Measurements from ENCODE around the gene PPP1R1A. TPM values are rescaled to one million over a fixed set of nuclear protein-coding genes. Genes with fewer than 3 reads are reported as not detected.

Gene PPP1R1A
- total RNA-seq, 4 donors from 2014 or later, result 1.3 to 11.5 (median 5.2) TPM

DNA sequence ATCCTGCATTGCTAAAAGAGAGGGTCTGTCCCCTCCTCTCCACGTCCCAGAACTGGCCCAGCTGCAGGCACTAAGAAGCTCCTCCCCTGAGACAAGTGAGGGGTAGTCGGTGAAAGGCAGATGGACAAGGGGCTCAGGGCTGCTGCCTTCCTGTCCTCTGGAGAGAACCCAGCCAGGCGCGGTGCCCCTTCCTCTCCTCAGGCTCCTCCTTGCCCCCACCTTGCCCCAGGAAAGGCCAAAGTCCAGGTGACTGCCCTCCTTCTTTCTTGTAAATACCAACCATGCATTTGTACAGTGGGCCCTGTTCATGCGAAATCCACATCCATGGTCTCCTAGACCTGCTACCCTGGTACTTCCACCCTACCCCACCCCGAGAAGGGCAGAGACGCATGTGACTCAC, 9.7 kb downstream of the PPP1R1A start:
- intact Hi-C loops (cut with DNase I; ENCODE audit: low total_unique reads), result no loop called here
- TF ChIP-seq, protein P1, sequence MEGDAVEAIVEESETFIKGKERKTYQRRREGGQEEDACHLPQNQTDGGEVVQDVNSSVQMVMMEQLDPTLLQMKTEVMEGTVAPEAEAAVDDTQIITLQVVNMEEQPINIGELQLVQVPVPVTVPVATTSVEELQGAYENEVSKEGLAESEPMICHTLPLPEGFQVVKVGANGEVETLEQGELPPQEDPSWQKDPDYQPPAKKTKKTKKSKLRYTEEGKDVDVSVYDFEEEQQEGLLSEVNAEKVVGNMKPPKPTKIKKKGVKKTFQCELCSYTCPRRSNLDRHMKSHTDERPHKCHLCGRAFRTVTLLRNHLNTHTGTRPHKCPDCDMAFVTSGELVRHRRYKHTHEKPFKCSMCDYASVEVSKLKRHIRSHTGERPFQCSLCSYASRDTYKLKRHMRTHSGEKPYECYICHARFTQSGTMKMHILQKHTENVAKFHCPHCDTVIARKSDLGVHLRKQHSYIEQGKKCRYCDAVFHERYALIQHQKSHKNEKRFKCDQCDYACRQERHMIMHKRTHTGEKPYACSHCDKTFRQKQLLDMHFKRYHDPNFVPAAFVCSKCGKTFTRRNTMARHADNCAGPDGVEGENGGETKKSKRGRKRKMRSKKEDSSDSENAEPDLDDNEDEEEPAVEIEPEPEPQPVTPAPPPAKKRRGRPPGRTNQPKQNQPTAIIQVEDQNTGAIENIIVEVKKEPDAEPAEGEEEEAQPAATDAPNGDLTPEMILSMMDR (IDR thresholded peaks at IDR 0.05), result no peak
- H3K4me3 ChIP-seq (ENCODE audit: low read depth, poor library complexity, severe bottlenecking), result no peak overlapping the region
- no peak for DNase-seq (ENCODE audit: low spot score in 2 of 2)
- WGBS, 2 donors, result 87 to 91% methylated on average over 7 of the region's 7 CpGs

GRCh38 chr12:54572881-54573280, 15.6 kb downstream of the PPP1R1A start:
- no peak overlapping the region for H3K4me3 ChIP-seq (ENCODE audit: low read depth, poor library complexity, severe bottlenecking)
- WGBS, 2 donors, result 59 to 69% methylated on average over 5 of the region's 5 CpGs
- intact Hi-C loops (cut with DNase I; ENCODE audit: low total_unique reads), result no loop called here
- TF ChIP-seq, protein P1 (IDR thresholded peaks at IDR 0.05), result no peak
- no peak for TF ChIP-seq POLR2A (IDR thresholded peaks at IDR 0.05)
- no peak for DNase-seq (ENCODE audit: low spot score in 2 of 2)

- no peak for DNase-seq (ENCODE audit: low spot score in 2 of 2)
- no peak overlapping the region for H3K4me3 ChIP-seq (ENCODE audit: low read depth, poor library complexity, severe bottlenecking)
- WGBS, 2 donors, result 67 to 72% methylated on average over 10 of the region's 10 CpGs
- no peak for TF ChIP-seq POLR2A (IDR thresholded peaks at IDR 0.05)
- TF ChIP-seq, protein P1 (IDR thresholded peaks at IDR 0.05), result no peak
- intact Hi-C loops (cut with DNase I; ENCODE audit: low total_unique reads), result no loop called here
Observed at GRCh38 chr12:54571193-54572188, 17.0 kb downstream of the PPP1R1A start.

GRCh38 chr12:54569995-54570528, 18.4 kb downstream of the PPP1R1A start:
- no peak for DNase-seq (ENCODE audit: low spot score in 2 of 2)
- intact Hi-C loops (cut with DNase I; ENCODE audit: low total_unique reads), result no loop called here
- WGBS, 2 donors, result 94 to 98% methylated on average over 4 of the region's 4 CpGs
- no peak overlapping the region for H3K4me3 ChIP-seq (ENCODE audit: low read depth, poor library complexity, severe bottlenecking)
- TF ChIP-seq POLR2A (IDR thresholded peaks at IDR 0.05), result no peak
- TF ChIP-seq, protein P1 (IDR thresholded peaks at IDR 0.05), result no peak

DNA sequence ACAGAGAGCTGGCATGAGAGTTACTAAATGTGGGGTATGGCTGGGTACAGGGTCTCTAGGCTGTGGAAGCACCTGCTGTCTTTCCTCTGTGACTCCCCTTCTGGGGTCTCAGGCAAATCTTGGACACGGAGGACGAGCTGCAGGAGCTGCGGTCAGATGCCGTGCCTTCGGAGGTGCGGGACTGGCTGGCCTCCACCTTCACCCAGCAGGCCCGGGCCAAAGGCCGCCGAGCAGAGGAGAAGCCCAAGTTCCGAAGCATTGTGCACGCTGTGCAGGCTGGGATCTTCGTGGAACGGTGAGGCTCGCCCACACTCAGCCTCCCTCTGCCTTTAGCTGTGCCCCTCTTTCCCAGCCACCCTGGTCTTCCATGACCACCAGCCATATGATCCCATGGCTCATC, 19.4 kb downstream of the PPP1R1A start:
- intact Hi-C loops (cut with DNase I; ENCODE audit: low total_unique reads), result no loop called here
- 93% methylated on average over 14 of the region's 14 CpGs for WGBS, 2 donors
- TF ChIP-seq POLR2A (IDR thresholded peaks at IDR 0.05), result no peak
- TF ChIP-seq, protein P1 (IDR thresholded peaks at IDR 0.05), result no peak
- no peak for DNase-seq (ENCODE audit: low spot score in 2 of 2)
- H3K4me3 ChIP-seq (ENCODE audit: low read depth, poor library complexity, severe bottlenecking), result no peak overlapping the region
